SIG-M5 treated with dmso at 0.1 percent for 504 hours (cell line): ENCODE data around the gene AGGF1.
"Not testable (repeated sequence)": the region's sequence is repeated elsewhere in the genome, so short reads cannot be mapped to it uniquely, and the experiment has no call there.

Experiments
- DNase-seq: peaks from one replicate; lab custom pipeline; 2025; ENCODE audit not compliant: unreplicated experiment; lab: John Stamatoyannopoulos, UW

The AGGF1 gene

DNA sequence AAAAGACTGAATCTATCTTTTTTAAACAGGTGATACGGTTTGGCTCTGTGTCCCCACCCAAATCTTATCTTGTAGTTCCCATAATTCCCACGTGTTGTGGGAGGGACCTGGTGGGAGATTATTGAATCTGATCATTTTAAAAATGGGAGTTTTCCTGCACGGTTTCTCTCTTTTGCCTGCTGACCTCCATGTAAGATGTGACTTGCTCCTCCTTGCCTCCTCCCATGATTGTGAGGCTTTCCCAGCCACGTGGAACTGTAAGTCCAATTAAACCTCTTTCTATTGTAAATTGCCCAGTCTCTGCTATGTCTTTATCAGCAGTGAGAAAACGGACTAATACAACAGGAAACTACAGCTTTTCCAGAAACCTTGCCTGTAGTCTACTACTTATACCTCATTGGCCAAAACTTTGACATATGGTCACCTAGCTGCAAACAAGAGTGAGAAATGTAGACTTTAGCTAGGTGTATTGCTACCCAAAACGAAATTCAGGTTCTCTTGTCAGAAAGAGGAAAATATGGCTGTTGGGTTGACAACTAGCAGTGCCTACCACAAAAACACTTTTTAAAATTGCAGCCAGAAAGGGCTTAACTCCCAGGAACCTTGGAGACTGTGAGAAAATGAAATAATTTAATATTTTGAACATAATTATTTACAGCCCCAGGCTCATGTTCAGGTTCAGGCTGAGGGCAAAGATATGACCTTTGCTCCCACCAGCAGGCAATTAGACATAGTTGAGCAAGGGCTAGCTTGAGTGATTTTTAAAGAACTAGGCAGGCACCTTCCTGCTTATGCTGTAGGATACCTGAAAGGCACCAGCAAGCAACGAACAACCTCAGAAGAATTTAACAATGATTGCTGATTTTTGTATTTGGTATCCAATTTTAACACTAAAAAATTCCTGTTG lies 7.4 kb upstream of the AGGF1 start:
- DNase-seq: no peak

DNA sequence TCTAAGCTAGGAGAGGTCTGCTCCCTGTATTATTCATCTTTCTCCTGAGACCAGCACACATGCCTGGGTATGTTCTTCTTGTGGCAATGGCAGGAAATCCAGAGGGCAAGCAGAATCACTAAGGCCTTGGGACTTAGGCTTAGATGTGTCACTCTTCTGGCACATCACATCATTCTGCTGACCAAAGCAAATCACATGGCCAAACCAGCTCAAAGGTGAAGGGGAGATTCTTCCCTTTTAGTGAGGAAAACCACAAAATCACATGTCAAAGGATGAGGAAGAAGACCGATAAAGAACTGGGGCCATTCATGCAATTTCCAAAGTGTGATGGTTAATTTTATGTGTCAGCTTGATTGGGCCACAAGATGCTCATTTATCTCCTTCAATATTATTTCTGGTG lies 5.7 kb upstream of the AGGF1 start:
- DNase-seq: no peak

DNA sequence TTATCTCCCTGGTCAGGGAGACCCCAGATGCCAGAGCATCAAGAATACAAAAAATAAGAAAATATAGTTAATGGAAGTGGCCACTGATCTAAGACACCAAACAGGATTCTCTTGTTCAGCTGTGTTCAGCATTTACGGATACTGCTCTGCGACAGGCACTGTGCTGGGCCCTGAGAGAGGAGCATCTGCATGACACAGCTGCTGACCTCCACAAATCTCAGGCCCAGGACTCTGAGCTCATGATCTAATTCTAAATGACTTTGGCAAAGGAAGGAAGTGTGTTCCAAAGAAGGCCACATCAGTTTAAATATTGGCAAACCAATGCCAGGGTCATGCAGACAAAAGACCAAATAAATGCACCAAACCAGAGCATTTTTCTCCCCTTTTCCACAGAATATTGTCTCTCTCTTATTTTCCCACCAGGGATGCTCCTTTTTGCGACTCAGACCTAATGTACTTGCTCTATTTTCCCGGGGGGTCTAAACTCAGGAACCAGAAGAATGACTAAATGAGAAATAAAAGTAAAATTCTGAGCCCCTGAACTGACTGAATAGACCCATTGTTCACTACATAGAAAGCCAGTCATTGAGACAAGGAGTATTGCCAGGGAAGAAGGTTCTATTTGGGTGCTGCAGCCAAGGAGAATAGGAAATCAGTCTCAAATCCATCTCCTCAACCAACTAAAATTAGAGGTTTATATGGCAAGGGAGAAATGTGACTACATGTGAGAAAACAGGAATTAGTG lies 1.4 kb upstream of the AGGF1 start:
- DNase-seq: no peak

DNA sequence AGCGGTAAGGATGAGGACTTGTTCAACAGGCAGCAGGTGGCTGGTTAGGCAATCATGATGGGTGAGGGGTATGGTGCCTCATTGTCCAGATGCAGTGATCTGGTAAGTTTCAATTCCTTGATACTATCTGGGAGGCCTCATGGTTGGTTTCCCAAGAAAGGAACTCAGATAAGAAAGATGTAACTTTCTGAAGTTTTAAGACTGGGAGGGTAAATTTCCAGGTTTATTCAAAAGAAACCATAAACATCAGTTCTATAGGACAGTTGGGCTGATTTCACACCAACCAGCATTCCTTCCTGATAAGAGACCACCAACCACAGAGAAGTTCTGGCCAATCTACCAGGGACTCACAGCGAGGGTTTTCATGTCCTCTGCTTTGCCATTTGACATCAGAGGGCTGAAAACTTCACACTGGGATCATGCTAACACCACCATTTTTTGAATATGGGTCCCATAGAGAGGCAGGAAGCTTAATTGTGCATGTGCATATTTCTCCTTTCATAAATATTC lies 773 bp upstream of the AGGF1 start:
- peak; percentile 2 for DNase-seq

DNA sequence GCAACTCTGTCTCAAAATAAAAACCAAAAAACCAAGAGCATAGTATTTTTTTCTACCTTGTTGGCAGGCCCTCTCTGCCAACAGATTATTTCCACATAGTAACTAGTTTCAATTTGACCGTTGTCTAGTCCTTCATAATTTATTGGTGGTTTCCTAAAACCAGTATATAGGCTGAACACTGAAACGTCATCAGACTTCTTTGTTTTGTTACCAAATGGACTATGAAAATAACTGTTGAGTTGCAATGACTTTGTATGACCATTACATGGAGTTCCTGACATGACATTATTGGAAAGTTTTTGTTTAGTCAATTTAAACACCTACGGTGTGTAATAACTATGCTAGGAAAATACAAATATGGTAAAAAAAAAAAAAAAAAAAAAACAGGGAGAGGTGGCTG lies 1.7 kb downstream of the AGGF1 start:
- no peak for DNase-seq

DNA sequence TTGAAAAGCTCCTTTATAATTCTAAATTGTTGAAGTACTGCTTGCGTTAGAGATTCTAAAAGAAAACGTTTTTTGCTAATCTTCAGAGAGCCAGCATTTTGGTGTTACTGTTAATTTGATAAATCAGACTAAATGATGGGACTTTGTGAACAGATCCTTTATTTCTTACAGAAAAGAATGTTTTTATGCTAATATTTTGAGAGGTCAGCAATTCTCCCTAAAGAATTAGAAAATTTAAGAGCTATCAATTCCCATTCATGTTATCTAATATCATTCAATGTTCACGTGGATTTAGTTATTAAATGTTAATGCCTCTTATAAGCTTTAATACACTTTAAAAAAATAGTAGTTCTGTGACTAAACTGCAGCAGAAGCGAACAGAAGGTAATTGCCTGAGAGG lies 2.4 kb downstream of the AGGF1 start:
- DNase-seq: no peak

DNA sequence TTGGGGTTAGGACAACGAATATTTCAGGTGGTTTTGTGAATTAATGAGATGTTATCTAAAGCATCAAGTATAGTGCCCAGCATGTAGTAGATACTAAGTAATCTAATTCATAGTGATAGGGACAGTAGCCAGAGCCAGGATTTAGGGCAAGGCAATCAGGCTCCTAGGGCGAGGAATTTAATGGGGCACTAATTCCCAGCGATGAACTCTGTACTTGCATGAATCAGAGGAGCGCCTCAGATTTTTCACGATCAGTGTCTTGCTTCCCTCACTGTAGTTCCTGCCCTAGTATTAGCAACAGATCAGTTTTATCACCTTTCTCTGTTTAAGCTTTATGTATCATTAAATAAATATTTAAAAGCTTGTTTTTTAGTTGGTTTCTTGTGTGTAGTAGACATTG lies 3.1 kb downstream of the AGGF1 start:
- no peak for DNase-seq

DNA sequence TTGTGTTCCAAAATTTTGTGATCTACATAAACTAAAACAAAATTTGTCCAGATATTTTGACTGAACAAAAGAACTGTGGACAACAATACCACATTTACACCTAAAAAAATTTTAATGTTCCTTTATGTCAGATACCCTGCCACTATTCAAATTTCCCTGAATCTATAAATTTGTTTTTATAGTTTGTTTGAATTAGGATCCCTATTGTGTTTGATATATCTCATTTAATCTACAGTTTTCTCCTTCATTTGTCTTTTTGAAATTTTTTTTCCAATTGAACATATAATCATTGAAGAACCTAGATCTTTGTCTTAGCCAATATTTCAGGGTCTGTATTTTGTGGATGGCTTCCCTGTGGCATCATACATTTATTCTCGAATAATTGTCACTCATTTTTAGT lies 5.7 kb downstream of the AGGF1 start:
- DNase-seq: no peak

DNA sequence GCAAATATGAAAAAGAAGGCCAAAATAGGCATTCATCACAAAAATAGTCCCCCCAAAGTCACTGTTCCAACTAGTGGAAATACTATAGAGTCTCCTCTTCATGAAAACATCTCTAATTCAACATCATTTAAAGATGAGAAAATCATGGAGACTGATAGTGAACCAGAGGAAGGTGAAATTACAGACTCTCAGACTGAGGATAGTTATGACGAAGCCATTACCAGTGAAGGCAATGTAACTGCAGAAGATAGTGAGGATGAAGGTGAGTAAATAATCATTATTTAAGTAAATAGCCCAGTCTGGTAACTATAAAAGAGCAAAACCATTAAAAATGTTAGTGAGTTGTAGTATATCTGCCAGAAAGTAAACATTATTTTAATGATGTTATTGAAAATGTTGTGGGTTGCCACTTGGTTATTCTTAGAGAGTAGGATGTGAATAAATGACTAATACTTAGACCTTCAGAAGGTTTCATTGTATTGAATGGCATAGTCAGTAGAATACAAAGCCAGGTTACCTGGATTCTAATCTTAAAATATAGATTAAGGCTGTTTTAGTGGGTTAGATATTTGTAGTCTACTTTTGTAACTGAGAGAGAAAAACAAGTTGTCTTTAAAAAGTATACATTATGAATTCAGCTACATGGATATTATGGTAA lies 16.3 kb downstream of the AGGF1 start:
- DNase-seq: no peak

DNA sequence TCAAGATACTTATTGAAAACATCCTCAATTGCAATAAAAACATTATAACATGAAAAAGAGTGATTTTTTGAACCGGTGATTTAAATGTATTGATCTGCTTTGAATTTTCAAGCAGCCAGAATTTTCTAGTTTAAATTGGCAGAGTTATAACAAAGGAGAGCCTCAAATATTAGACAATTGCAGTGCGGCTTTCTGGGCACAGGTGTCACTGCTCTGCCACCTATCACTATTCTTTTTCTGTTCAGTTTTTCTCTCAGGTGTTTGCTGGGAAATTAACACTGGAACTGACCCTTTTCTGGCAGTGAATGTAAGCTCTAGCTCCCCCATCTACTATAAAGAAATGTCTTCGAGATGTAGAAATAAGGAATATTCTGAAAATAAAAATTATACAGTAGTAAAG lies 33.8 kb downstream of the AGGF1 start:
- no peak for DNase-seq

DNA sequence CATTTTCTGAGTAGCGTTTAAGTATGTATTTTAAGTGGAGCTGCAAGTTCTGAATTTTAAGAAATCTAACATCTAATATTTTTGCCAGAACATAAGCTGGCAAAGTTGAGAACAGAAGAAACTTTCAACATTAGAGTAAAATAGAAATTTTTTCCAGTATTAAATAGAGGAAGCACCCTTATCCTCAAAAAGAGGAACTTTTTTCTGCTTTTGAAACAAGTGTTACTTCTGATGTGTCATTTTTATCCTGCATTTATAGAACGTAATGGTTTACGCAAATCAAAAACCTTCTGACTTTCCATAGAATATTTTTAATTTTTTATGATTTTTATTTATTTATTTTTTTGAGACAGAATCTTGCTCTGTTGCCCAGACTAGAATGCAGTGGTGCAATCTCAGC lies 35.1 kb downstream of the AGGF1 start:
- DNase-seq: peak; percentile 74

DNA sequence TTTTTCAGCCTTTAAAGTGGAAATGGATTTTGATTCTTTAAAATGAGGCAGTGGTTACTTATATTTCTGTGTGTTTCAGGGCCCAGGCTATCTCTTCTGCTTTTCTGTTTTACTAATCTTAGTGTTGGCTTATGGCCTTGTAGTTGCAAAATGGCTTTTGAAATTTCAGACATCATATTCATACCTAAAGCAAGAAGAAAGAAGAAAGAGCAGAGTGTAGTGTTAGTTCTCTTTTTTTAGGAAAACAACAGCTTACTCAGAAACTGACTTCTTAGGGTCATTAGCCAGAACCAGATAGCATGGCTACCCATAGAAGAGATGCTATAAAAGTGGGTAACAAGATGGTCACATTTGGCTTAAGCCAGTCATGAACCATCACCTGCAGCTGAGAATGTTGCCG lies 36.0 kb downstream of the AGGF1 start:
- peak; percentile 87 for DNase-seq

DNA sequence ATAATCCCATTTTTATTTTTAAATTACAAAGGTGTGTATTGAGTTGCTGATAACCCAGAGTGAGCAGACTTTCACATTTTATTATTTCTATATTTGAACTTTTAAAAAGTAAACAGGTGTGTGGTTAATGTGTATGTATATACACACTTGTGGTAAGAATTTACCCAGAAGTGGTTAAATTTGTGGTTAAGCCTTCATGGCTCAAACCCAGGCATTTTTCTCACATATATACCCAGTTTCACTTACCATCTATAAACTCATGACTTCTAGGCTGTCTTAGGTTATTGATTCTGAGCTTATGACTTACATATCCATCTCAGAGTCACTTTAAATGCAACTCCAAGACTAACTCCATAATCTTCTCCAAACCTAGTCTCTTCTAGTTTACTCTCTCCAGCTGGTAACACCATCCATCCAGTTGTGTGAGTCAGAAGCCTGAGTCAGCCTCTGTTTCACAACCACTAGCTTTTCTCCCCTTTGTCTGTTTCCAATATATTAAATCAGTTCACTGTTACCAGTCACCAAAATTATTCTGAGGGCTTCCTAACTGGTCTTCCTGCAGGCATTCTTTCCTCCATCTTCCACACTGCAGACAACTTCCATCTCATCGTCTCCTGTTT lies 36.7 kb downstream of the AGGF1 start:
- peak; percentile 32 for DNase-seq

DNA sequence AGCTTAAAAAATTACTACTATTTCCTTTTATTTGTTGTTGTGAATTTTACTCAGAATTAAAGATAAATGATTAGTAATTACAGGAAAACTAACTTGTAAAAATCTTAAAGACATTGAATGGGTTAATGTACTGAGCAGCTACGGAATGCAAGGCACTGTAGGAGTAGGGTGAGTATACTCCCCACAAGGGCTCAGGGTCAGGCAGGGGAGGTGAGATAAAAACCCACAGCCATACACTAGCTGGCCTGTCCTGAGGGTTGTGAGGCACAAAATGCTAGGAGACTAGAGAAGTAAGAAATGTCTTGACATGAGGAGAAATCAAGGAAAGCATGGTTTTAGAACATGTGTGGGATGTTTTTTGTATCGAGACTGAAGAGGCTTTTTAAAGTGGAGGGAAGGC lies 43.5 kb downstream of the AGGF1 start:
- DNase-seq: no peak

DNA sequence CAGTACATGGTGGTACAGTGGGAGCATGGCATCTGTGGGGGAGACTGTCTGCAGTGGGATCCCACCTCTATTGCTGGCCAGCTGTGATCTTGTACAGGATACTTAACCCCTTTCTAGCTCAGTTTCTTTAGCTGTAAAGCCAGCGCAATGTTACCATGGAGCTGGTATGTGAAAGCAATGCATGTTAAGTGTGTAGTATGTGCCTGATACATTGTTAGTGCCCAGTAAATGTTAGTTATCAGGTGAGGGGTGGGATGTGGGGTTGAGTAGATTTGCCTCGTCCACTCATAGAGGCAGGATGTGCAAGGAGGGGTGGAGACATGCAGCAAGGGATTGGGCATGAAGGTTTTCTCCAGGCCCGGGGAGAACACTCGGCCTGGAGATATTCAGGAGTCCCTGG lies 44.5 kb downstream of the AGGF1 start:
- DNase-seq: no peak

DNA sequence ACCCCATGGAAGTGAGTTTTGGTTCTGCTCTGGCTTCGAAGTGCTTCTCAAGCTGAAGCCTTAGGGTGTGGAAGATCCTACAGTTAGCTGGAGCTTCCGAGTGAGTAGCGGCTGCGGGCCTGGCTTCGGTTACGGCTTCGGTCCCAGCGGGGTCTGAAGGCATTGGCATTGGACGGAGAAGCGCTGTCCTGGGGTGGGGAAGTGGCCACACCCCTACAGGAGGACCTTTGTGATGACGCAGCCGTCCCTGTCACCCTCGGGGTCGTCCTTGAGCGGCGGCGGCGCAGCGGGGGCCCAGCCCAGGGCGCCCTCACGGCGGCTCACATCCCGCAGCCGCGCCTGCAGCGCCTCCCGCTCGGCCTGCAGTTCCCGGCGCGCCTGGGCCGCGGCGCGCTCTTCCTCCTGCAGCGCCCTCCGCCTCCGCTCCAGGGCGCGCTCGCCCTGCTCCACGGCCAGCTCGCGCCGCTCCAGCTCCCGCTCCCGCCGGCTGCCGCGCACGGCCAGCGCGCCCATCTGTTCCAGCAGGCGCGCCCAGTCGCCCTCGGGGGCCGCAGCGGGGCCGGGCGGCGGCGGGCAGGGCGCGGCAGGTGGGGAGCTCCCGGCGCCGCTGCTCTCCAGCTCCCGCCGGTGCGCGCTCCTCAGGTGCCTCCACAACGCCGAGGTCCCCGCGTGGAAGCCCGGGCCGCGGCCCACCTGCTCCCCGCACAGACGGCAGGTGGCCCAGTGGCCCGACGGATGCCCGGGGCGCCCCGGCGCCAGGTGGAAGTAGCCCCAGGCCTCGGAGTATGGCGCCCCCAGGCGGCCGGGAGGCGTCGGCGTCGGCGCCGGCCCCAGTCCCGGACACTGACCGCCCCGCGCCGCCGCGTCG lies 47.0 kb downstream of the AGGF1 start:
- peak; percentile 58 for DNase-seq

DNA sequence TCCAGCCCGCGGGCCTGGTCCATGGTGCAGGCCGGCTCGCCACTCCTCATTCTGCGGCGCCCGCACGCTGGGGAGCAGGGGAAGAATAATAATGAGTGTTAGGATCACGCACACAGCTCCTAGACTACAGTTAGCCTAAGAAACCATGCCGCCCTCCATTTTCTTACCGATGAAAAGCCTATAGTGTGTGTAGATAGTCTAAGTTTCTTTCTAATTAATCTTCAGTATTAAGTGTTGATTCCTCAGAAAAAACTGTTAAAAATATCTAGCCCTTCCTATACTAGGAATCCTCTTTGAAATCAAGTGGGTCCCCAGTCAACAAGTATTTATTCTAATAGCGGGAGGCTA lies 47.6 kb downstream of the AGGF1 start:
- no peak for DNase-seq

DNA sequence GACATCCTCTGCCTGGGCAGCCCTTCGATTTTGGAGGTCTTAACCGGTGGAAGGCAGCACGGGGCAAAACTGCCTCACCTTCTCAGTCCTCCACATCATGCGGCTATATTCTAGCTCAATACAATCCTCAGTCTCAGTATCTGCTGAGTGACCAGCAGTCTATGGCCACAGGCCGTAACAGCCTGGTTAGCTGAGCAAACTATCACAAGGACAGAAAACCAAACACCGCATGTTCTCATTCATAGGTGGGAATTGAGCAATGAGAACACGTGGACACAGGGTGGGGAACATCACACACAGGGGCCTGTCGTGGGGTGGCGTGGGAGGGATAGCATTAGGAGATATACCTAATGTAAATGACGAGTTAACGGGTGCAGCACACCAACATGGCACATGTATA lies 50.3 kb downstream of the AGGF1 start:
- DNase-seq: not testable (repeated sequence)

DNA sequence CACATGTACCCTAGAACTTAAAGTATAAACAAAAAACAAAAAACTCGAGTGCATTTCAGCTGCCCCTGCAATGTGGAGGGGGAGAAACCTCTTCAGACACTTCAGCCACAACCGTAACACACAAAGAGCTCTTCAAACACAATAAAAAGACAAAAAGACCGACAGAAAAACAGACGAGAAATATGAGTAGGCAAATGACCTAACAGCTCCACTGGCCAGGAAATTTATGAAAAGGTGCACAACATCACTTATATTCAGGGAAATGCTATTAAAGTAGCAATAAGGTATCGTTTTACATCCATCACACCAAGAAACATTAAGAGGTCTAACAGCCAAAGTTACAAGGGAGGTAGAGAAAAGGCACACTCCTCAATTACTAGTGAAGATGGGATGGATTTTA lies 50.7 kb downstream of the AGGF1 start:
- DNase-seq: no peak

DNA sequence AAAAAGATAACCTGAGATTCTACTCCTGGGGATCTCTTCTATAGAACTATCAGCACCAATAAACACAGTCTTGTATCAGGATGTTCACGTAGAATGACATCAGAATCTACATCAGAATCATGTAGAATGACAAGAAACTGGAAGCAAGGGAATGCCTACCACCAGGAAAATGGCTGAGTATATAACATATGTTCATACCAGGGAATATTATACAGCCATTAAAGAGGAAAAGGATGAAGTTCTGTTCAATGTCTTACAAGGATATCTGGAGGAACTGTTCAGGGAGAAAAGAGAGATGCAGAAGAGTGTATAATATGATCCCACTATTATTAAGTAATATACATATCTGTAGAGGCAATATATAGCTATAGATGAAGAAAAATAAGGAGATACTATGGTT lies 52.1 kb downstream of the AGGF1 start:
- no peak for DNase-seq
